K562 treated with DMSO at 1 percent for 4 hours (cell line): ENCODE measurements around the gene PITPNB. TPM values are rescaled to one million over a fixed set of nuclear protein-coding genes. Genes with fewer than 3 reads are reported as not detected.

Source experiments
- total RNA-seq: library from RNA; unstranded; fragments of 300-600 nt; gene quantifications from 2 replicates; pipeline ENCODE4 v1.2.3, GENCODE V29; 2022; ENCODE audit not compliant: insufficient read depth

PITPNB gene
- 11.8 and 17.7 TPM in 2 replicates for total RNA-seq

GRCh38 chr22:27919222-27919941 is at the start of gene PITPNB:
TSS of gene PITPNB (minus strand) at chr22:27919256. CDS start at chr22:27919191, 65 bp downstream.

Other genes starting within 250 kb of the PITPNB start
- 0.10 and 0.20 TPM in 2 replicates for gene MN1, start 117.5 kb downstream of the PITPNB start, total RNA-seq